HepG2 (cell line): ENCODE measurements around the gene CSNK1A1. TPM values are rescaled to one million over a fixed set of nuclear protein-coding genes. Genes with fewer than 3 reads are reported as not detected.

ENCODE experiments used
- CEBPG ChIP-seq: IDR thresholded peaks from 2 replicates; pipeline ENCODE4 v1.6.1; 2016
- CREM ChIP-seq, 2 experiments: sonication (generic) in 1 of 2; formaldehyde crosslinking in 1 of 2; IDR thresholded peaks; 2 replicates each; pipeline versions ENCODE4 v1.4.0 to v1.6.1; 2016 to 2020; ENCODE audit warnings: antibody characterized with exemption in 1 of 2, mild to moderate bottlenecking in 1 of 2, missing genetic modification reagents in 1 of 2
- MBD4 ChIP-seq: IDR thresholded peaks from 2 replicates; pipeline ENCODE4 v1.6.1; 2012; ENCODE audit warnings: low read length, inconsistent platforms, borderline replicate concordance
- NR2F1 ChIP-seq, 2 experiments: fragments of 450-650 bp in 1 of 2; formaldehyde crosslinking in 1 of 2; IDR thresholded peaks; 2 replicates each; pipeline versions ENCODE4 v1.5.0 to v1.6.1; 2016 to 2020; ENCODE audit warnings: mild to moderate bottlenecking in 1 of 2, missing compliant biosample characterization in 1 of 2, missing genetic modification reagents in 1 of 2, moderate library complexity in 1 of 2
- PHF21A ChIP-seq: sonication (generic); formaldehyde crosslinking; IDR thresholded peaks from 2 replicates; pipeline ENCODE4 v1.5.0; 2020; ENCODE audit warnings: mild to moderate bottlenecking, missing genetic modification reagents
- RAD21 ChIP-seq: fragments of 450-650 bp; formaldehyde crosslinking; IDR thresholded peaks from 2 replicates; pipeline ENCODE4 v1.5.0; 2020; ENCODE audit warnings: mild to moderate bottlenecking
- RNF2 ChIP-seq: fragments of 450-650 bp; conservative IDR thresholded peaks from 2 replicates; pipeline ENCODE4 v1.6.1; 2016; ENCODE audit warnings: low read depth
- TRIM24 ChIP-seq: sonication (generic); formaldehyde crosslinking; IDR thresholded peaks from 2 replicates; pipeline ENCODE4 v1.8.0; 2022; ENCODE audit warnings: mild to moderate bottlenecking, missing genetic modification reagents
- ZNF343 ChIP-seq: sonication (generic); formaldehyde crosslinking; IDR thresholded peaks from 2 replicates; pipeline ENCODE4 v1.4.0; 2020; ENCODE audit warnings: mild to moderate bottlenecking, missing genetic modification reagents
- ZNF460 ChIP-seq: sonication (generic); formaldehyde crosslinking; IDR thresholded peaks from 2 replicates; pipeline ENCODE4 v1.5.1; 2020; ENCODE audit warnings: missing genetic modification reagents, mild to moderate bottlenecking, borderline replicate concordance
- ZNF468 ChIP-seq: sonication (generic); formaldehyde crosslinking; IDR thresholded peaks from 2 replicates; pipeline ENCODE4 v1.8.0; 2022; ENCODE audit warnings: mild to moderate bottlenecking, moderate library complexity, missing genetic modification reagents
- ZNF547 ChIP-seq: sonication (generic); formaldehyde crosslinking; IDR thresholded peaks from 2 replicates; pipeline ENCODE4 v1.5.1; 2020; ENCODE audit warnings: mild to moderate bottlenecking, missing genetic modification reagents
- ZNF569 ChIP-seq: sonication (generic); formaldehyde crosslinking; IDR thresholded peaks from 2 replicates; pipeline ENCODE4 v1.5.0; 2020; ENCODE audit warnings: mild to moderate bottlenecking, missing genetic modification reagents, moderate library complexity, borderline replicate concordance
- ZNF720 ChIP-seq: sonication (generic); formaldehyde crosslinking; IDR thresholded peaks from 2 replicates; pipeline ENCODE4 v1.4.0; 2020; ENCODE audit warnings: missing genetic modification reagents
- ZNF747 ChIP-seq: sonication (generic); formaldehyde crosslinking; IDR thresholded peaks from 2 replicates; pipeline ENCODE4 v1.8.1; 2023; ENCODE audit warnings: missing genetic modification reagents, mild to moderate bottlenecking, borderline replicate concordance
- ZNF773 ChIP-seq: sonication (generic); formaldehyde crosslinking; IDR thresholded peaks from 2 replicates; pipeline ENCODE4 v1.4.0; 2020; ENCODE audit warnings: missing genetic modification reagents, borderline replicate concordance
- polyA plus RNA-seq, 8 experiments: library from polyadenylated mRNA; depleted of rRNA in 3 of 8; stranded (reverse) in 7 of 8; unstranded in 1 of 8; fragments of >200 nt; fragmentation: Illumina TruSeq in 4 of 8; extraction: Trizol in 4 of 8; gene quantifications; 2 replicates each; pipeline versions ENCODE4 v1.2.1 to v1.2.3, GENCODE V29; 2011 to 2016; ENCODE audit warnings: low read depth in 4 of 8, missing spikeins in 1 of 8, mixed read lengths in 1 of 8; ENCODE audit not compliant: insufficient read depth in 1 of 8
- total RNA-seq, 5 experiments: library from RNA; depleted of rRNA; stranded (reverse); fragments of >200 nt; fragmentation: Illumina TruSeq; extraction: Trizol; gene quantifications; 2 replicates each; pipeline ENCODE4 v1.2.3, GENCODE V29; 2016; ENCODE audit warnings: low read depth in 1 of 5
- TF ChIP-seq, protein P1 (sequence below): IDR thresholded peaks from 2 replicates; pipeline ENCODE4 v1.6.1; 2016; ENCODE audit warnings: low read depth, missing genetic modification reagents, missing compliant biosample characterization
- TF ChIP-seq, protein P2 (sequence below): sonication (generic); formaldehyde crosslinking; IDR thresholded peaks from 2 replicates; pipeline ENCODE4 v1.9.0; 2021; ENCODE audit warnings: mild to moderate bottlenecking, missing genetic modification reagents

The CSNK1A1 gene
- total and polyA plus RNA-seq, 2 of the 13 experiments (the other 11 are each of a cell fraction or from before 2014, with no cell fraction given) = 89.0 to 149 TPM

DNA sequence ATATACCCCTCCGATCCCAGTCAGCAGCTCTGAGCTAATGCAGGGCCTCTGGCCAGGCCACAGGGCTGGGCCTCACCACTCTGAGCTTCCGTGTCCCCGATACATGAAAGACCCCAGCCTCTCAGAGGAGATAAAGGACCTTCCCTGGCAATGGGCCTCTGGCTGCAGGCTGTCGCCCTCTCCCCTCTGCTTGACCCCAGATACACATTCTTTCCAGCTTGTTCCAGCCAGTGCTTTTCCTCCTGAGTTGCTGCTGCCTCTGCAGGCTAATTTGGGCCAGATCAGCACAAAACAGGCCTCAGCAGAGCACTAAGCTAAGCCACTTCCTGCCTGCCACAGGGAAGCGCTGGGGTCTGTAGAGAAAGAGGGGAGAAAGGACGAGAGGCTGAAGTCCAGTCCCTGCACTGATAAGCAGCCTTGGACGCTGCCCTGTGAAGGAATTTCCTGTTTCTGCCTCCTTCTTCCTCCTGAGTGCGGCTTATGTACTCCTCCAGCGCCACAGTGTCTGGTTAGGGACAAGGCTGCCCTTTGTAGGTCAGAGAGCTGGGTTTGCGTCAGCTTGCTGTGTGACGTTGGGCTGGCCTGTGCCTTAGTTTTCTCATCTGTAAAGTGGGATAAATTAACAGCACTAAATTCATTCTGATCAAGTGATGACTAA lies 99.1 kb downstream of the CSNK1A1 start (continued):
- TF ChIP-seq, protein P1, sequence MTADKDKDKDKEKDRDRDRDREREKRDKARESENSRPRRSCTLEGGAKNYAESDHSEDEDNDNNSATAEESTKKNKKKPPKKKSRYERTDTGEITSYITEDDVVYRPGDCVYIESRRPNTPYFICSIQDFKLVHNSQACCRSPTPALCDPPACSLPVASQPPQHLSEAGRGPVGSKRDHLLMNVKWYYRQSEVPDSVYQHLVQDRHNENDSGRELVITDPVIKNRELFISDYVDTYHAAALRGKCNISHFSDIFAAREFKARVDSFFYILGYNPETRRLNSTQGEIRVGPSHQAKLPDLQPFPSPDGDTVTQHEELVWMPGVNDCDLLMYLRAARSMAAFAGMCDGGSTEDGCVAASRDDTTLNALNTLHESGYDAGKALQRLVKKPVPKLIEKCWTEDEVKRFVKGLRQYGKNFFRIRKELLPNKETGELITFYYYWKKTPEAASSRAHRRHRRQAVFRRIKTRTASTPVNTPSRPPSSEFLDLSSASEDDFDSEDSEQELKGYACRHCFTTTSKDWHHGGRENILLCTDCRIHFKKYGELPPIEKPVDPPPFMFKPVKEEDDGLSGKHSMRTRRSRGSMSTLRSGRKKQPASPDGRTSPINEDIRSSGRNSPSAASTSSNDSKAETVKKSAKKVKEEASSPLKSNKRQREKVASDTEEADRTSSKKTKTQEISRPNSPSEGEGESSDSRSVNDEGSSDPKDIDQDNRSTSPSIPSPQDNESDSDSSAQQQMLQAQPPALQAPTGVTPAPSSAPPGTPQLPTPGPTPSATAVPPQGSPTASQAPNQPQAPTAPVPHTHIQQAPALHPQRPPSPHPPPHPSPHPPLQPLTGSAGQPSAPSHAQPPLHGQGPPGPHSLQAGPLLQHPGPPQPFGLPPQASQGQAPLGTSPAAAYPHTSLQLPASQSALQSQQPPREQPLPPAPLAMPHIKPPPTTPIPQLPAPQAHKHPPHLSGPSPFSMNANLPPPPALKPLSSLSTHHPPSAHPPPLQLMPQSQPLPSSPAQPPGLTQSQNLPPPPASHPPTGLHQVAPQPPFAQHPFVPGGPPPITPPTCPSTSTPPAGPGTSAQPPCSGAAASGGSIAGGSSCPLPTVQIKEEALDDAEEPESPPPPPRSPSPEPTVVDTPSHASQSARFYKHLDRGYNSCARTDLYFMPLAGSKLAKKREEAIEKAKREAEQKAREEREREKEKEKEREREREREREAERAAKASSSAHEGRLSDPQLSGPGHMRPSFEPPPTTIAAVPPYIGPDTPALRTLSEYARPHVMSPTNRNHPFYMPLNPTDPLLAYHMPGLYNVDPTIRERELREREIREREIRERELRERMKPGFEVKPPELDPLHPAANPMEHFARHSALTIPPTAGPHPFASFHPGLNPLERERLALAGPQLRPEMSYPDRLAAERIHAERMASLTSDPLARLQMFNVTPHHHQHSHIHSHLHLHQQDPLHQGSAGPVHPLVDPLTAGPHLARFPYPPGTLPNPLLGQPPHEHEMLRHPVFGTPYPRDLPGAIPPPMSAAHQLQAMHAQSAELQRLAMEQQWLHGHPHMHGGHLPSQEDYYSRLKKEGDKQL (CRISPR knock-in tag) = no peak
- TF ChIP-seq ZNF747 (CRISPR knock-in tag) (0 out of 2 replicates have a peak, but pooled peaks have one; percentile 39), ZNF569 (peak; percentile 29; the same call in 1 of the 2 replicates), PHF21A (CRISPR knock-in tag) (peak; percentile 96), NR2F1 (CRISPR knock-in tag; IDR thresholded peaks at IDR 0.05) (peak; percentile 24 to 41; a peak in 2 of 4 replicates), CEBPG (peak; percentile 90), ZNF460 (CRISPR knock-in tag) (no peak; the same call in 1 of the 2 replicates), ZNF720 (CRISPR knock-in tag) (no peak), RNF2 (no peak), ZNF547 (peak; percentile 42; the same call in 1 of the 2 replicates), ZNF773 (CRISPR knock-in tag) (no peak), ZNF468 (CRISPR knock-in tag) (no peak), ZNF343 (peak; percentile 99), CREM (IDR thresholded peaks at IDR 0.05) (peak; percentile 84), CREM (CRISPR knock-in tag; IDR thresholded peaks at IDR 0.05) (no peak), MBD4 (no peak; the same call in 1 of the 2 replicates), RAD21 (CRISPR knock-in tag) (no peak; the same call in 1 of the 2 replicates), TRIM24 (CRISPR knock-in tag) (peak; percentile 75)
- TF ChIP-seq, protein P2, sequence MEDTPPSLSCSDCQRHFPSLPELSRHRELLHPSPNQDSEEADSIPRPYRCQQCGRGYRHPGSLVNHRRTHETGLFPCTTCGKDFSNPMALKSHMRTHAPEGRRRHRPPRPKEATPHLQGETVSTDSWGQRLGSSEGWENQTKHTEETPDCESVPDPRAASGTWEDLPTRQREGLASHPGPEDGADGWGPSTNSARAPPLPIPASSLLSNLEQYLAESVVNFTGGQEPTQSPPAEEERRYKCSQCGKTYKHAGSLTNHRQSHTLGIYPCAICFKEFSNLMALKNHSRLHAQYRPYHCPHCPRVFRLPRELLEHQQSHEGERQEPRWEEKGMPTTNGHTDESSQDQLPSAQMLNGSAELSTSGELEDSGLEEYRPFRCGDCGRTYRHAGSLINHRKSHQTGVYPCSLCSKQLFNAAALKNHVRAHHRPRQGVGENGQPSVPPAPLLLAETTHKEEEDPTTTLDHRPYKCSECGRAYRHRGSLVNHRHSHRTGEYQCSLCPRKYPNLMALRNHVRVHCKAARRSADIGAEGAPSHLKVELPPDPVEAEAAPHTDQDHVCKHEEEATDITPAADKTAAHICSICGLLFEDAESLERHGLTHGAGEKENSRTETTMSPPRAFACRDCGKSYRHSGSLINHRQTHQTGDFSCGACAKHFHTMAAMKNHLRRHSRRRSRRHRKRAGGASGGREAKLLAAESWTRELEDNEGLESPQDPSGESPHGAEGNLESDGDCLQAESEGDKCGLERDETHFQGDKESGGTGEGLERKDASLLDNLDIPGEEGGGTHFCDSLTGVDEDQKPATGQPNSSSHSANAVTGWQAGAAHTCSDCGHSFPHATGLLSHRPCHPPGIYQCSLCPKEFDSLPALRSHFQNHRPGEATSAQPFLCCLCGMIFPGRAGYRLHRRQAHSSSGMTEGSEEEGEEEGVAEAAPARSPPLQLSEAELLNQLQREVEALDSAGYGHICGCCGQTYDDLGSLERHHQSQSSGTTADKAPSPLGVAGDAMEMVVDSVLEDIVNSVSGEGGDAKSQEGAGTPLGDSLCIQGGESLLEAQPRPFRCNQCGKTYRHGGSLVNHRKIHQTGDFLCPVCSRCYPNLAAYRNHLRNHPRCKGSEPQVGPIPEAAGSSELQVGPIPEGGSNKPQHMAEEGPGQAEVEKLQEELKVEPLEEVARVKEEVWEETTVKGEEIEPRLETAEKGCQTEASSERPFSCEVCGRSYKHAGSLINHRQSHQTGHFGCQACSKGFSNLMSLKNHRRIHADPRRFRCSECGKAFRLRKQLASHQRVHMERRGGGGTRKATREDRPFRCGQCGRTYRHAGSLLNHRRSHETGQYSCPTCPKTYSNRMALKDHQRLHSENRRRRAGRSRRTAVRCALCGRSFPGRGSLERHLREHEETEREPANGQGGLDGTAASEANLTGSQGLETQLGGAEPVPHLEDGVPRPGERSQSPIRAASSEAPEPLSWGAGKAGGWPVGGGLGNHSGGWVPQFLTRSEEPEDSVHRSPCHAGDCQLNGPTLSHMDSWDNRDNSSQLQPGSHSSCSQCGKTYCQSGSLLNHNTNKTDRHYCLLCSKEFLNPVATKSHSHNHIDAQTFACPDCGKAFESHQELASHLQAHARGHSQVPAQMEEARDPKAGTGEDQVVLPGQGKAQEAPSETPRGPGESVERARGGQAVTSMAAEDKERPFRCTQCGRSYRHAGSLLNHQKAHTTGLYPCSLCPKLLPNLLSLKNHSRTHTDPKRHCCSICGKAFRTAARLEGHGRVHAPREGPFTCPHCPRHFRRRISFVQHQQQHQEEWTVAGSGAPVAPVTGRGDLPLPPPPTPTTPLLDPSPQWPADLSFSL (CRISPR knock-in tag) = no peak
